Naive thymus-derived CD4-positive, alpha-beta T cell (primary cell): ENCODE data around the gene SLC12A5. TPM values are rescaled to one million over a fixed set of nuclear protein-coding genes. Genes with fewer than 3 reads are reported as not detected.
A peak's percentile ranks its signal among the peaks of the same experiment; 100 is the strongest.
"Not testable (repeated sequence)": the region's sequence is repeated elsewhere in the genome, so short reads cannot be mapped to it uniquely, and the experiment has no call there.

Experiments used
- ATAC-seq: fragments of 150-1000 bp; cut with Tn5 transposase; 2 replicates; pipeline ENCODE4 v1.10.0; 2021; ENCODE audit warnings: mild to moderate bottlenecking, moderate library complexity
- CTCF ChIA-PET: fragments of 350-600 bp; sonication (Branson Sonifier 250); formaldehyde crosslinking; loops from one replicate; lab custom pipeline; 2021; ENCODE audit warnings: antibody characterized with exemption; lab: Charles Lee
- POLR2A ChIA-PET: fragments of 350-600 bp; sonication (Branson Sonifier 250); formaldehyde crosslinking; loops from one replicate; lab custom pipeline; 2021; ENCODE audit warnings: antibody characterized with exemption, inconsistent platforms; lab: Charles Lee
- DNase-seq, 9 donors: peaks; one replicate each; pipeline versions ENCODE4 v3.0.0 to v3.0.0-alpha.2; 2020 to 2022; ENCODE audit warnings: mixed read lengths in 1 of 9
- H3K27ac ChIP-seq: one replicate; pipeline ENCODE4 v1.7.0; 2013; ENCODE audit warnings: mild to moderate bottlenecking, low read depth, low read length, moderate library complexity
- H3K27me3 ChIP-seq, 2 donors: one replicate each; pipeline ENCODE4 v1.7.0; 2013; ENCODE audit warnings: low read length in 2 of 2, mild to moderate bottlenecking in 2 of 2, moderate library complexity in 2 of 2; ENCODE audit not compliant: control insufficient read depth in 2 of 2, insufficient read depth in 2 of 2
- H3K36me3 ChIP-seq, 3 experiments: 1 replicate in 2 of 3; 2 replicates in 1 of 3; pipeline ENCODE4 v1.7.0; 2013; ENCODE audit warnings: low read length in 3 of 3, mild to moderate bottlenecking in 3 of 3, moderate library complexity in 1 of 3; ENCODE audit not compliant: insufficient read depth in 3 of 3, control insufficient read depth in 2 of 3
- H3K4me1 ChIP-seq, 2 donors: one replicate each; pipeline ENCODE4 v1.7.0; 2013; ENCODE audit warnings: low read length in 2 of 2, mild to moderate bottlenecking in 2 of 2, moderate library complexity in 1 of 2; ENCODE audit not compliant: control insufficient read depth in 2 of 2, insufficient read depth in 2 of 2
- H3K4me3 ChIP-seq: 2 replicates; pipeline ENCODE4 v1.7.0; 2013; ENCODE audit warnings: mild to moderate bottlenecking, low read length
- H3K9me3 ChIP-seq, 3 experiments: 1 replicate in 2 of 3; 2 replicates in 1 of 3; pipeline ENCODE4 v1.7.0; 2013; ENCODE audit warnings: low read length in 3 of 3; ENCODE audit not compliant: control insufficient read depth in 2 of 3
- H3K27ac Mint-ChIP-seq, 9 donors: one replicate each; pipeline ENCODE4 v1.8.0; 2020 to 2022; ENCODE audit warnings: mixed read lengths in 9 of 9, mild to moderate bottlenecking in 8 of 9, moderate library complexity in 5 of 9, inconsistent platforms in 2 of 9
- H3K27me3 Mint-ChIP-seq, 5 donors: one replicate each; pipeline ENCODE4 v1.8.0; 2021 to 2022; ENCODE audit warnings: mixed read lengths in 5 of 5, mild to moderate bottlenecking in 1 of 5
- H3K36me3 Mint-ChIP-seq, 5 donors: one replicate each; pipeline ENCODE4 v1.8.0; 2020 to 2022; ENCODE audit warnings: mixed read lengths in 5 of 5, mild to moderate bottlenecking in 3 of 5, inconsistent platforms in 1 of 5
- H3K4me1 Mint-ChIP-seq, 7 donors: one replicate each; pipeline ENCODE4 v1.8.0; 2020 to 2022; ENCODE audit warnings: mixed read lengths in 7 of 7, mild to moderate bottlenecking in 3 of 7, inconsistent platforms in 1 of 7
- H3K4me3 Mint-ChIP-seq, 10 donors: one replicate each; pipeline ENCODE4 v1.8.0; 2020 to 2022; ENCODE audit warnings: mild to moderate bottlenecking in 10 of 10, mixed read lengths in 10 of 10, moderate library complexity in 6 of 10, inconsistent platforms in 2 of 10
- H3K9me3 Mint-ChIP-seq, 11 donors: one replicate each; pipeline ENCODE4 v1.8.0; 2020 to 2022; ENCODE audit warnings: mixed read lengths in 11 of 11, mild to moderate bottlenecking in 4 of 11, inconsistent platforms in 1 of 11, moderate library complexity in 1 of 11
- intact Hi-C, 2 donors: fragments of 100-400 bp; cut with micrococcal nuclease; formaldehyde crosslinking; loops; one replicate each; pipeline ENCODE4 v1.15.1; 2023
- polyA plus RNA-seq, 2 donors: library from polyadenylated mRNA; unstranded; fragments of 300-500 nt; fragmentation: Illumina TruSeq; gene quantifications; one replicate each; pipeline ENCODE4 v1.2.3, GENCODE V29; 2021
- total RNA-seq, 6 experiments: library from RNA in 5 of 6; stranded (reverse) in 5 of 6; gene quantifications; 1 replicate in 5 of 6; 2 replicates in 1 of 6; pipeline ENCODE4 v1.2.3 and lab custom pipeline; 2021 to 2026

The SLC12A5 gene
- total RNA-seq (not detected), polyA plus RNA-seq (not detected), total RNA-seq (lab: John Stamatoyannopoulos, UW) (not detected)

DNA sequence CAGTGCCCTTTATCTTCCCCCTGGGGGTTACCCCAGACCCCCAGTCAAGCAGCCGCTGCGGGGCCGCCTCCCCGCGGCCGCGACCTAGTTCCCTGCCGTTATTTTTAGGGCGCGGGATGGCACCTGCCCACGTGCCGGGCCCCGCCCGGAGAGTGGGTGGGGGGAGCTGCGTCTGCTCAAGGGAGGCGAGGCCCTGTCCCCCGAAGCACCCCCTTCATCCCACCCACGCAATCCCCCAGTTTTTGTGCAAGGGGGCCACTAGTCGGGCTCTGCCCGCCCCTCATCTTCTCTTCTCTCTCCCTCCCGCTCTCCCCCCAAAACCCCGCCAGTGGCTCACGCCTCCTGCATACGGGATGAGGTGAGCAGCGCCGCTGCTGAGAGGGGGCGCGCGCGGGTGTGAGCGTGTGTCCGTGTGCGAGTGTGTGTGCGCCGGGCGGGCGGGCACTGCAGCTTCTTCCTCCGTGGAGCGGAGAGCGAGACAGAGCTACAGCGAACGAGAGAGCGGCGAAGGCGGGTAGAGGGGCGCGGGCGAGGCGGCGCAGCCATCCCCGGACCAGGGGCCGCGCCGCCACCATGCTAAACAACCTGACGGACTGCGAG is at the start of gene SLC12A5:
SLC12A5 (plus strand) TSS at position 444 of the 600 bp plus-strand sequence; CDS start at position 574, 130 bp downstream.
- H3K4me1 Mint-ChIP-seq: peaks cover 0 to 3% (median 0%) of the 10 kb centered on the region in 7 donors
- H3K27me3 ChIP-seq: peaks cover 11 to 23% of the 10 kb centered on the region in 2 donors
- CTCF ChIA-PET: no interaction called here
- intact Hi-C loops: no loop called here
- DNase-seq (no peak), ATAC-seq (no peak)
- POLR2A ChIA-PET: no interaction called here
- H3K4me3 Mint-ChIP-seq: no peak within 1 kb of the TSS
- no peaks in the 10 kb centered on the region for H3K4me1 ChIP-seq
- no peak within 1 kb of the TSS for H3K27ac ChIP-seq
- no peak within 1 kb of the TSS for H3K27ac Mint-ChIP-seq
- H3K36me3 ChIP-seq: no peaks in the 10 kb centered on the region
- H3K27me3 Mint-ChIP-seq: peaks cover 59 to 74% (median 67%) of the 10 kb centered on the region in 5 donors
- peaks cover 0 to 2% (median 0%) of the 10 kb centered on the region in 11 donors for H3K9me3 Mint-ChIP-seq
- no peaks in the 10 kb centered on the region for H3K36me3 Mint-ChIP-seq
- H3K9me3 ChIP-seq: no peaks in the 10 kb centered on the region
- no peak within 1 kb of the TSS for H3K4me3 ChIP-seq

DNA sequence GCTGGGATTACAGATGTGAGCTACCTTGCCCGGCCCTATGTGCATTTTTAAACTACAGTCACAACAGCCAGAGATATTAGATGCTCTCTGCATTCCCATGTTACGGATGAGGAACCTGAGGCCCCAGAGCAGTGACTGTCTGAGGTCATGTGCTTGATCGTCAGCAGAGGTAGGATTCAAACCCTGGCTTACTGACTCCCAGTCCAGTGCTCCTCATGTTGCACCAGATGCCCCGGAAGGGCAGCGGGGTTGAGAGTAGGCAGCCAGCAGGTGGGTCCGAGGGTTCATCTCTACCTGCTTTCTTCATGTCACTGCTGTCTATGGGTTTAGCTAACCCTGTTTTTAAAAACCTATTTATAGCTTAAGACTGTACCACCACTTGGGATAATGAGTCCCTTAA is 47.8 kb upstream of the SLC12A5 start:
- Histone ChIP-seq H3K4me1 (no peaks in the 10 kb centered on the region), H3K27ac (no peak overlapping the region), H3K27me3 (no peaks in the 10 kb centered on the region), H3K4me3 (no peak overlapping the region), H3K9me3 (no peaks in the 10 kb centered on the region), H3K36me3 (no peaks in the 10 kb centered on the region)
- no peak overlapping the region for H3K27ac Mint-ChIP-seq
- H3K36me3 Mint-ChIP-seq: no peaks in the 10 kb centered on the region
- no peak for DNase-seq
- H3K4me3 Mint-ChIP-seq: no peak overlapping the region
- ChIA-PET POLR2A (interaction anchor here (1.7 kb wide), 1 partner anchor 8 kb away, joined by 5 read pairs; no protein-coding TSS in a partner anchor), CTCF (interaction anchor here (2.8 kb wide), 1 partner anchor 12 kb away, joined by 9 read pairs; no protein-coding TSS in a partner anchor)
- H3K27me3 Mint-ChIP-seq: peaks cover 0 to 29% (median 0%) of the 10 kb centered on the region in 5 donors
- intact Hi-C loops: no loop called here
- peaks cover 0 to 13% (median 0%) of the 10 kb centered on the region in 7 donors for H3K4me1 Mint-ChIP-seq
- ATAC-seq: no peak
- no peaks in the 10 kb centered on the region for H3K9me3 Mint-ChIP-seq

DNA sequence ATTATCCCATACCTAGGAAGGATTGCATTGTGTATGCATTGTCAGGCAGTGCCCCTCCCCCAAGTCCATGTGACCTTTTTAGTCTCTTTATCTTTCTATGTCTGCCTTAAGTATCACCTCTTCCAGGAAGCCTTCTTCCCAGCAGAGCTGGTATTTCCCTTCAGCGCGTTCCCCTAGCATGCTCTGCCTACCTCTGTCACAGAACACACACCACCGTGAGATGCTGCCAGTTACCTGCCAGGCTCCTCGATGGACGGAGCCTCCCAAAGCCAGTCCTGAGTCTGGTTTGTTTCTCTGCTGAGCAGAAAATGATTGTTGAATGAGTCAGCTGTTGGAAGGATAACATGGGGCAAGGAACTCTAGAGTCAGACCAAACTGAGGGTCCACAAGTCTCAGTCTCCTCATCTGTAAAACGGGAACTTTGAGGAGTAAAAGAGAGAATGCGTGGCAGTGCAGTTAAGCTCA is 45.7 kb upstream of the SLC12A5 start:
- Mint-ChIP-seq H3K27ac (no peak overlapping the region), H3K4me3 (peak overlapping the region in 1 of 10 donors; percentile 58), H3K36me3 (no peaks in the 10 kb centered on the region), H3K27me3 (peaks cover 0 to 22% (median 0%) of the 10 kb centered on the region in 5 donors), H3K4me1 (peaks cover 0 to 13% (median 0%) of the 10 kb centered on the region in 7 donors), H3K9me3 (no peaks in the 10 kb centered on the region)
- H3K36me3 ChIP-seq: no peaks in the 10 kb centered on the region
- H3K4me3 ChIP-seq: no peak overlapping the region
- no peaks in the 10 kb centered on the region for H3K27me3 ChIP-seq
- no peaks in the 10 kb centered on the region for H3K4me1 ChIP-seq
- ChIA-PET POLR2A (no interaction called here), CTCF (interaction anchor here (0.9 to 2.8 kb wide), 2 partner anchors 14 to 31 kb away, joined by 5 to 9 read pairs; no protein-coding TSS in a partner anchor)
- no peak for ATAC-seq
- H3K27ac ChIP-seq: no peak overlapping the region
- intact Hi-C loops: no loop called here
- no peaks in the 10 kb centered on the region for H3K9me3 ChIP-seq
- DNase-seq: no peak

DNA sequence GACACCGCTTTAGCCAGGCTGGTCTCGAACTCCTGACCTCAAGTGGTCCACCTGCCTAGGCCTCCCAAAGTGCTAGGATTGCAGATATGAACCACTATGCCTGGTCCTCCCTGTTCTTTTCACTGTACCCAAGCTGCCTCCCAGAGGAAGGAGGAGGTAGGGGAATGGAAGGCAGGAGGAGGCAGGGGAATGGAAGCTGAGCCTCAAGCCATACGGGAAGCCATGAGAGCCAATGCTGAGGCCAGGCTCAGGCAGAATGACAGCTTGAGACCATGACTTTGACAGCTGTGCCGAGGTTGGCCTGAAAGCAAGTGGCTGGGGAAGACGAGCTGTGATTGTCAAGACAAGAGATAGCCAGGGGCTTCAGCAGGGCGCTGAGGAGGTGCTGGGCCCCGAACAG is 43.4 kb upstream of the SLC12A5 start:
- Mint-ChIP-seq H3K4me3 (no peak overlapping the region), H3K27ac (no peak overlapping the region), H3K9me3 (no peaks in the 10 kb centered on the region), H3K36me3 (no peaks in the 10 kb centered on the region), H3K27me3 (peaks cover 0 to 28% (median 5%) of the 10 kb centered on the region in 5 donors), H3K4me1 (peaks cover 0 to 13% (median 0%) of the 10 kb centered on the region in 7 donors)
- ATAC-seq (no peak), DNase-seq (no peak)
- Histone ChIP-seq H3K4me3 (no peak overlapping the region), H3K4me1 (no peaks in the 10 kb centered on the region), H3K36me3 (no peaks in the 10 kb centered on the region), H3K27me3 (no peaks in the 10 kb centered on the region), H3K9me3 (no peaks in the 10 kb centered on the region), H3K27ac (no peak overlapping the region)
- CTCF ChIA-PET: interaction anchor here (0.6 to 0.8 kb wide), 3 partner anchors 16 to 160 kb away, joined by 3 to 4 read pairs (median 4); no protein-coding TSS in a partner anchor
- POLR2A ChIA-PET: no interaction called here
- intact Hi-C loops: no loop called here

DNA sequence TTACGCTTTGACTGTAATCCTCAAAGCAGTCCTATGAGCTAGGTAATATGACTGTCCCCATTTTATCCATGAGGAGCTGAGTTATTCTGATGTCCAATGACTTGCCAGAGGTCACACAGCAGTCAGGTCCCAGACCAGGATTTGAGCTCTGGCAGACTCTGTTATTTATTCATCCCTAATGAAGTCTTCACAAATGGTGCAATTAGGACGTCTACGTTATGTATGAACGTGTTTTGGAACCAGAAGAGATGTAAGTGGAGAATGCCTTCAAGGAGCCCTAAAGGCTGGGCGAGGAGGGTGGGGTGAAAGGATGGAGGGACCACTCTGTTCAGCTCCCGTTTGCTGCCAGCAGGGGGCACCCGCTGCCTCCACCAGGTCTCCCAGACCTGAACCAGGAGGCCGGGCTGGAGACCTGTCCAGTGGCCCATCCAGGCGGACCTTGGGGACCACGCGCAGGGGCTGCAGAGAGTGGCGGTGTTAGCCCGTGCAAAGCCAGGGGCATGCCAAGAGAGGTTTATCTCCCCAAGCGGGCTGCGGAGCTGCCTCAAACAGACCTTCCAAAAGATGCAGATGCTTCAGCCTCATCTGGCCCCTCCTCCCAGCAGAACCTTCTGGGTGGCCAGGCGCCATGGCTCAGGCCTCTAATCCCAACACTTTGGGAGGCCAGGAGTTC is 41.8 kb upstream of the SLC12A5 start:
- intact Hi-C loops: loop anchor here (1.0 kb wide), 4 partner anchors 15 to 187 kb away; partner anchors contain the start of genes MMP9 (in 1 of the 2) and ZNF335 (in 1 of the 2)
- H3K4me3 Mint-ChIP-seq: no peak overlapping the region

DNA sequence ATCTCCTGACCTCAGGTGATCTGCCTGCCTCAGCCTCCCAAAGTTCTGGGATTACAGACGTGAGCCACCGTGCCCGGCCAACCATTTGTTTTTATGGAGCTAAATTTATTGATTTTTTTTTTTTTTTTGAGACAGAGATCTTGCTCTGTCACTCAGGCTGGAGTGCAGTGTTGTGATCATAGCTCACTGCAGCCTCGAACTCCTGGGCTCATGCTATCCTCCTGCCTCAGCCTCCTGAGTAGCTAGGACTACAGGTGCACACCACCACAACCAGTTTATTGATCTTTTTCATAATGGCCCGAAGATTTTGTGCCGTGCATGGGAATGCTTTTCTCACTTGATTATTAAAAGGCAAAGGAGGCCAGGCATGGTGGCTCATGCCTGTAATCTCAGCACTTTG is 40.2 kb upstream of the SLC12A5 start:
- H3K36me3 ChIP-seq, H3K4me3 ChIP-seq, DNase-seq, H3K4me3 Mint-ChIP-seq, intact Hi-C loops, H3K27ac ChIP-seq, H3K4me1 Mint-ChIP-seq, H3K9me3 Mint-ChIP-seq, ATAC-seq, H3K27me3 ChIP-seq, H3K4me1 ChIP-seq, H3K9me3 ChIP-seq, H3K36me3 Mint-ChIP-seq: not testable (repeated sequence)
- POLR2A ChIA-PET: interaction anchor here (1.4 kb wide), 1 partner anchor 11 kb away, joined by 4 read pairs; no protein-coding TSS in a partner anchor
- H3K27ac Mint-ChIP-seq: peak overlapping the region in 1 of 9 donors; percentile 46
- CTCF ChIA-PET: interaction anchor here (0.6 to 2.9 kb wide), 3 partner anchors 10 to 1505 kb away, joined by 3 to 32 read pairs (median 4); no protein-coding TSS in a partner anchor
- H3K27me3 Mint-ChIP-seq: peaks cover 0 to 35% (median 5%) of the 10 kb centered on the region in 5 donors

More for the DNA sequence above, 41.8 kb upstream of the SLC12A5 start:
- Histone ChIP-seq H3K4me3 (no peak overlapping the region), H3K36me3 (no peaks in the 10 kb centered on the region), H3K27ac (no peak overlapping the region), H3K9me3 (no peaks in the 10 kb centered on the region), H3K27me3 (no peaks in the 10 kb centered on the region), H3K4me1 (no peaks in the 10 kb centered on the region)
- peaks cover 0 to 28% (median 5%) of the 10 kb centered on the region in 5 donors for H3K27me3 Mint-ChIP-seq
- H3K27ac Mint-ChIP-seq: no peak overlapping the region
- ChIA-PET CTCF (interaction anchor here (0.7 to 2.9 kb wide), 17 partner anchors 9 to 420 kb away, joined by 3 to 32 read pairs (median 5); partner anchors contain the start of genes ELMO2 and MMP9), POLR2A (interaction anchor here (1.0 to 1.7 kb wide), 4 partner anchors 14 to 50 kb away, joined by 3 to 12 read pairs (median 4); partner anchors contain the start of gene ZNF335)
- no peaks in the 10 kb centered on the region for H3K9me3 Mint-ChIP-seq
- peaks cover 0 to 13% (median 0%) of the 10 kb centered on the region in 7 donors for H3K4me1 Mint-ChIP-seq
- ATAC-seq (peak; percentile 98), DNase-seq (peak; percentile 53 to 80 (median 72))
- H3K36me3 Mint-ChIP-seq: no peaks in the 10 kb centered on the region
